Mesodermal cell (in vitro differentiated cells): ENCODE measurements around the gene PCDHA5. TPM values are rescaled to one million over a fixed set of nuclear protein-coding genes. Genes with fewer than 3 reads are reported as not detected.
A peak's percentile ranks its signal among the peaks of the same experiment; 100 is the strongest.
"Not testable (repeated sequence)": the region's sequence is repeated elsewhere in the genome, so short reads cannot be mapped to it uniquely, and the experiment has no call there.

Experiments
- H3K27ac ChIP-seq: 2 replicates; pipeline ENCODE4 v1.7.0; 2013; ENCODE audit warnings: mild to moderate bottlenecking, low read depth, low read length, moderate library complexity; ENCODE audit not compliant: severe bottlenecking
- H3K36me3 ChIP-seq: 2 replicates; pipeline ENCODE4 v1.7.1; 2013; ENCODE audit warnings: mild to moderate bottlenecking, low read length, moderate library complexity; ENCODE audit not compliant: control insufficient read depth, insufficient read depth
- H3K4me1 ChIP-seq: one replicate; pipeline ENCODE4 v1.7.1; 2013; ENCODE audit warnings: mild to moderate bottlenecking, low read length; ENCODE audit not compliant: insufficient read depth, control insufficient read depth, poor library complexity, severe bottlenecking
- H3K4me3 ChIP-seq: 2 replicates; pipeline ENCODE4 v1.7.0; 2013; ENCODE audit warnings: low read length, control low read depth, mild to moderate bottlenecking; ENCODE audit not compliant: insufficient read depth, poor library complexity, severe bottlenecking; ENCODE audit errors: extremely low read depth
- H3K9me3 ChIP-seq: 2 replicates; pipeline ENCODE4 v1.7.1; 2013; ENCODE audit warnings: mild to moderate bottlenecking, low read length, moderate library complexity; ENCODE audit not compliant: control insufficient read depth
- WGBS, 2 experiments: methylation state at CpG; one replicate each; pipeline ENCODE4 v1.1.5; 2013; ENCODE audit warnings: missing lambda C conversion rate in 2 of 2; ENCODE audit not compliant: insufficient coverage in 2 of 2; 5-methylcytosine and 5-hydroxymethylcytosine counted together
- polyA plus RNA-seq, 2 experiments: library from polyadenylated mRNA; stranded (reverse); fragments of 50-300 nt; gene quantifications; one replicate each; pipeline ENCODE4 v1.2.3, GENCODE V29; 2013

The PCDHA5 gene
- 0.22 TPM for polyA plus RNA-seq (2013, experiment 1 of 2)
- 0.35 TPM for polyA plus RNA-seq (2013, experiment 2 of 2)

GRCh38 chr5:140821375-140822280 is at the start of gene PCDHA5:
Gene PCDHA5 (plus strand): TSS chr5:140821613.
- Histone ChIP-seq H3K4me1 (no peaks in the 10 kb centered on the region), H3K9me3 (no peaks in the 10 kb centered on the region), H3K27ac (no peak within 1 kb of the TSS), H3K4me3 (no peak within 1 kb of the TSS), H3K36me3 (no peaks in the 10 kb centered on the region)
- 93 to 94% methylated on average over 35 to 36 of the region's 39 CpGs for WGBS, 2 experiments

GRCh38 chr5:140780512-140780911 is 40.9 kb upstream of the PCDHA5 start:
- no peak overlapping the region for H3K4me3 ChIP-seq
- H3K27ac ChIP-seq: no peak overlapping the region
- peaks cover 44% of the 10 kb centered on the region for H3K9me3 ChIP-seq
- H3K36me3 ChIP-seq: no peaks in the 10 kb centered on the region
- H3K4me1 ChIP-seq: no peaks in the 10 kb centered on the region
- WGBS, 2 experiments: no CpG with 5 or more reads among the region's 1 CpG

- Histone ChIP-seq H3K36me3 (no peaks in the 10 kb centered on the region), H3K4me1 (no peaks in the 10 kb centered on the region), H3K27ac (no peak within 1 kb of the TSS), H3K4me3 (no peak within 1 kb of the TSS), H3K9me3 (peaks cover 42% of the 10 kb centered on the region)
- 84 to 89% methylated on average over 23 to 29 of the region's 29 CpGs for WGBS, 2 experiments
Measured at GRCh38 chr5:140785905-140786686, 35.3 kb upstream of the PCDHA5 start, which contains the start of gene PCDHA1. Gene PCDHA1 (plus strand): TSS chr5:140786140.

- 96 to 97% methylated on average over 34 to 44 of the region's 44 CpGs for WGBS, 2 experiments
- H3K4me1 ChIP-seq, H3K4me3 ChIP-seq, H3K27ac ChIP-seq, H3K36me3 ChIP-seq: not testable (repeated sequence)
- peaks cover 40% of the 10 kb centered on the region for H3K9me3 ChIP-seq
Measured at GRCh38 chr5:140787422-140787821, 34.0 kb upstream of the PCDHA5 start.

GRCh38 chr5:140787849-140788504 is 33.4 kb upstream of the PCDHA5 start:
- not testable (repeated sequence) for H3K27ac ChIP-seq, H3K4me1 ChIP-seq, H3K36me3 ChIP-seq, H3K4me3 ChIP-seq
- peaks cover 40% of the 10 kb centered on the region for H3K9me3 ChIP-seq
- 95 to 96% methylated on average over 67 to 70 of the region's 70 CpGs for WGBS, 2 experiments

GRCh38 chr5:140791089-140791488 is 30.3 kb upstream of the PCDHA5 start:
- Histone ChIP-seq H3K36me3 (no peaks in the 10 kb centered on the region), H3K4me3 (no peak overlapping the region), H3K9me3 (peaks cover 40% of the 10 kb centered on the region), H3K4me1 (no peaks in the 10 kb centered on the region), H3K27ac (no peak overlapping the region)
- WGBS, 2 experiments: 89 to 94% methylated on average over 2 of the region's 2 CpGs

- Histone ChIP-seq H3K27ac (no peak within 1 kb of the TSS), H3K36me3 (no peaks in the 10 kb centered on the region), H3K4me1 (no peaks in the 10 kb centered on the region), H3K9me3 (peaks cover 15% of the 10 kb centered on the region), H3K4me3 (peak within 1 kb of the TSS; percentile 29)
- WGBS, 2 experiments: 74 to 79% methylated on average over 24 to 25 of the region's 27 CpGs
Measured at GRCh38 chr5:140794595-140795258, 26.7 kb upstream of the PCDHA5 start, which contains the start of gene PCDHA2. Gene PCDHA2 (plus strand): TSS chr5:140794852.

GRCh38 chr5:140795259-140795641 is 26.2 kb upstream of the PCDHA5 start:
- H3K4me3 ChIP-seq: peak overlapping the region; percentile 29
- 71 to 77% methylated on average over 8 to 10 of the region's 15 CpGs for WGBS, 2 experiments
- H3K27ac ChIP-seq: no peak overlapping the region
- no peaks in the 10 kb centered on the region for H3K4me1 ChIP-seq
- H3K36me3 ChIP-seq: no peaks in the 10 kb centered on the region
- H3K9me3 ChIP-seq: peaks cover 15% of the 10 kb centered on the region

GRCh38 chr5:140796072-140796717 is 25.2 kb upstream of the PCDHA5 start:
- peaks cover 15% of the 10 kb centered on the region for H3K9me3 ChIP-seq
- not testable (repeated sequence) for H3K4me3 ChIP-seq, H3K4me1 ChIP-seq, H3K36me3 ChIP-seq, H3K27ac ChIP-seq
- WGBS, 2 experiments: 96% methylated on average over 61 to 63 of the region's 72 CpGs

GRCh38 chr5:140796718-140797095 is 24.7 kb upstream of the PCDHA5 start:
- Histone ChIP-seq H3K36me3 (no peaks in the 10 kb centered on the region), H3K4me3 (no peak overlapping the region), H3K9me3 (peaks cover 15% of the 10 kb centered on the region), H3K27ac (no peak overlapping the region), H3K4me1 (no peaks in the 10 kb centered on the region)
- 95 to 96% methylated on average over 39 of the region's 39 CpGs for WGBS, 2 experiments
